GM19452 (cell line): ENCODE data around the gene ZCCHC10.

Source experiments
- ATAC-seq: cut with Tn5 transposase; IDR thresholded peaks from one replicate; pipeline ENCODE4 v1.9.1; 2021; ENCODE audit not compliant: unreplicated experiment

Gene ZCCHC10

GRCh38 chr5:133025804-133026663, at the start of gene ZCCHC10:
TSS of gene ZCCHC10 (minus strand) at chr5:133026549. CDS start at chr5:133026537, 12 bp downstream.
- peak; percentile 97 for ATAC-seq

GRCh38 chr5:133075572-133076536, 49.5 kb upstream of the ZCCHC10 start:
- ATAC-seq: no peak

GRCh38 chr5:133072021-133072420, 45.7 kb upstream of the ZCCHC10 start:
- ATAC-seq: no peak

GRCh38 chr5:133066045-133066444, 39.7 kb upstream of the ZCCHC10 start:
- no peak for ATAC-seq

- no peak for ATAC-seq
Observed at GRCh38 chr5:133065471-133065870, 39.1 kb upstream of the ZCCHC10 start.

- no peak for ATAC-seq
Observed at GRCh38 chr5:133063965-133064364, 37.6 kb upstream of the ZCCHC10 start.

- ATAC-seq: no peak
Observed at GRCh38 chr5:133062276-133062675, 35.9 kb upstream of the ZCCHC10 start.

GRCh38 chr5:133059621-133060020, 33.3 kb upstream of the ZCCHC10 start:
- no peak for ATAC-seq

- ATAC-seq: no peak
Observed at GRCh38 chr5:133056891-133057290, 30.5 kb upstream of the ZCCHC10 start.

GRCh38 chr5:133054697-133055471, 28.5 kb upstream of the ZCCHC10 start:
- no peak for ATAC-seq

- ATAC-seq: no peak
Observed at GRCh38 chr5:133053448-133053847, 27.1 kb upstream of the ZCCHC10 start.

- ATAC-seq: peak; percentile 40
Observed at GRCh38 chr5:133052317-133053175, 26.2 kb upstream of the ZCCHC10 start.

GRCh38 chr5:133051542-133052316, 25.4 kb upstream of the ZCCHC10 start, which contains the start of gene HSPA4:
TSS of gene HSPA4 (plus strand) at chr5:133052013. CDS start at chr5:133052251, 238 bp downstream.
- ATAC-seq: peak; percentile 87

GRCh38 chr5:133051061-133051541, 24.8 kb upstream of the ZCCHC10 start:
- no peak for ATAC-seq

GRCh38 chr5:133050521-133050920, 24.2 kb upstream of the ZCCHC10 start:
- no peak for ATAC-seq

- no peak for ATAC-seq
Observed at GRCh38 chr5:133049726-133050048, 23.3 kb upstream of the ZCCHC10 start.

GRCh38 chr5:133048993-133049725, 22.8 kb upstream of the ZCCHC10 start:
- no peak for ATAC-seq

- no peak for ATAC-seq
Observed at GRCh38 chr5:133047404-133047803, 21.1 kb upstream of the ZCCHC10 start.
